Measurements from ENCODE around the gene DBH. TPM values are rescaled to one million over a fixed set of nuclear protein-coding genes. Genes with fewer than 3 reads are reported as not detected.

The DBH gene
- total RNA-seq, 4 donors from 2014 or later = 0.19 TPM; not detected in 3

- DNase-seq (ENCODE audit: low spot score) (no peak), ATAC-seq (ENCODE audit: low FRiP score) (no peak)
- no peak for TF ChIP-seq CTCF (IDR thresholded peaks at IDR 0.05)
These were observed 31.9 kb upstream of the DBH start for GRCh38 chr9:133604214-133604613.

GRCh38 chr9:133604856-133605255 lies 31.3 kb upstream of the DBH start:
- TF ChIP-seq CTCF (IDR thresholded peaks at IDR 0.05) = no peak

GRCh38 chr9:133605446-133605845 lies 30.7 kb upstream of the DBH start:
- ATAC-seq (ENCODE audit: low FRiP score) (no peak), DNase-seq (ENCODE audit: low spot score) (no peak)
- no peak for TF ChIP-seq CTCF (IDR thresholded peaks at IDR 0.05)

More at GRCh38 chr9:133604856-133605255, 31.3 kb upstream of the DBH start:
- ATAC-seq (ENCODE audit: low FRiP score) (no peak), DNase-seq (ENCODE audit: low spot score) (no peak)

GRCh38 chr9:133605856-133606707 lies 30.1 kb upstream of the DBH start:
- ATAC-seq (ENCODE audit: low FRiP score) = no peak
- TF ChIP-seq CTCF (IDR thresholded peaks at IDR 0.05) = no peak
- DNase-seq (ENCODE audit: low spot score) = no peak

GRCh38 chr9:133606708-133607025 lies 29.5 kb upstream of the DBH start:
- DNase-seq (ENCODE audit: low spot score) = no peak
- ATAC-seq (ENCODE audit: low FRiP score) = no peak
- no peak for TF ChIP-seq CTCF (IDR thresholded peaks at IDR 0.05)

GRCh38 chr9:133607381-133607780 lies 28.8 kb upstream of the DBH start:
- no peak for TF ChIP-seq CTCF (IDR thresholded peaks at IDR 0.05)
- DNase-seq (ENCODE audit: low spot score) = no peak
- ATAC-seq (ENCODE audit: low FRiP score) = no peak

GRCh38 chr9:133607976-133608375 lies 28.2 kb upstream of the DBH start:
- ATAC-seq (ENCODE audit: low FRiP score) (no peak), DNase-seq (ENCODE audit: low spot score) (no peak)
- no peak for TF ChIP-seq CTCF (IDR thresholded peaks at IDR 0.05)

Data from omental fat pad (tissue), 4 donors.